ENCODE data around the gene MCM9.

DNA sequence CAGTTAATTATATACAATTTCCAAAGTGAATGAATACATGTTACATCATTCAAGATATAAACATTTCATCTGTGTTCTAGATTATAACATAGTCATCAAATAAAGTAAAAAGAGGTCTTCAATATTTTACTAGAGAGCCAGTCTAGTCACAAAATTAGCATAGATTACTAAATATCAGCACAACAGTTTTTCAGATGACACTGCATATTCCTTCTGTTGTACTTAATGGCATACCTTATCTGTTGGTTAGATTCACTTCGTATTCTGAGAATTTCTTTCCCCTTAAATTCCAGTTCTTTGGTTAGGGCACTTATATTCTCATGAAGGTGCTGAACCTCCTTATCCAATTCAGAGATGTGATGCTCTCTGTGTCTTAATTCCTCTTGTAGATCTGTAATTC, 39.8 kb upstream of the MCM9 start:
- TF ChIP-seq, protein P1, sequence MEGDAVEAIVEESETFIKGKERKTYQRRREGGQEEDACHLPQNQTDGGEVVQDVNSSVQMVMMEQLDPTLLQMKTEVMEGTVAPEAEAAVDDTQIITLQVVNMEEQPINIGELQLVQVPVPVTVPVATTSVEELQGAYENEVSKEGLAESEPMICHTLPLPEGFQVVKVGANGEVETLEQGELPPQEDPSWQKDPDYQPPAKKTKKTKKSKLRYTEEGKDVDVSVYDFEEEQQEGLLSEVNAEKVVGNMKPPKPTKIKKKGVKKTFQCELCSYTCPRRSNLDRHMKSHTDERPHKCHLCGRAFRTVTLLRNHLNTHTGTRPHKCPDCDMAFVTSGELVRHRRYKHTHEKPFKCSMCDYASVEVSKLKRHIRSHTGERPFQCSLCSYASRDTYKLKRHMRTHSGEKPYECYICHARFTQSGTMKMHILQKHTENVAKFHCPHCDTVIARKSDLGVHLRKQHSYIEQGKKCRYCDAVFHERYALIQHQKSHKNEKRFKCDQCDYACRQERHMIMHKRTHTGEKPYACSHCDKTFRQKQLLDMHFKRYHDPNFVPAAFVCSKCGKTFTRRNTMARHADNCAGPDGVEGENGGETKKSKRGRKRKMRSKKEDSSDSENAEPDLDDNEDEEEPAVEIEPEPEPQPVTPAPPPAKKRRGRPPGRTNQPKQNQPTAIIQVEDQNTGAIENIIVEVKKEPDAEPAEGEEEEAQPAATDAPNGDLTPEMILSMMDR (IDR thresholded peaks at IDR 0.05), result no peak
- no peak for TF ChIP-seq EZH2 (IDR thresholded peaks at IDR 0.05)
